Hematopoietic multipotent progenitor cell treated with erythropoietin and hydrocortisone succinate and interleukin-3 and kit ligand, for 4 days (in vitro differentiated cells): ENCODE data around the gene CADM1.

ENCODE experiments used
- DNase-seq: peaks from one replicate; pipeline ENCODE4 v3.0.0-alpha.2; 2015

The CADM1 gene

GRCh38 chr11:115269191-115269950, 234.8 kb downstream of the CADM1 start:
- no peak for DNase-seq

GRCh38 chr11:115267871-115268270, 236.3 kb downstream of the CADM1 start:
- DNase-seq, result no peak

GRCh38 chr11:115267238-115267781, 236.9 kb downstream of the CADM1 start:
- DNase-seq, result no peak

GRCh38 chr11:115266066-115266639, 238.1 kb downstream of the CADM1 start:
- DNase-seq, result no peak

- DNase-seq, result no peak
These were observed 240.2 kb downstream of the CADM1 start for GRCh38 chr11:115263799-115264656.

- DNase-seq, result no peak
These were observed 246.0 kb downstream of the CADM1 start for GRCh38 chr11:115258216-115258615.

GRCh38 chr11:115257678-115258077, 246.5 kb downstream of the CADM1 start:
- DNase-seq, result no peak

GRCh38 chr11:115257270-115257669, 246.9 kb downstream of the CADM1 start:
- DNase-seq, result no peak

- no peak for DNase-seq
These were observed 247.6 kb downstream of the CADM1 start for GRCh38 chr11:115256397-115257197.

- no peak for DNase-seq
These were observed 249.0 kb downstream of the CADM1 start for GRCh38 chr11:115255006-115255762.

GRCh38 chr11:115251126-115251525, 253.1 kb downstream of the CADM1 start:
- no peak for DNase-seq

GRCh38 chr11:115249061-115249578, 255.1 kb downstream of the CADM1 start:
- DNase-seq, result no peak

- no peak for DNase-seq
These were observed 256.3 kb downstream of the CADM1 start for GRCh38 chr11:115247953-115248352.

GRCh38 chr11:115247361-115247760, 256.9 kb downstream of the CADM1 start:
- no peak for DNase-seq

- DNase-seq, result no peak
These were observed 259.5 kb downstream of the CADM1 start for GRCh38 chr11:115244758-115245157.

GRCh38 chr11:115244296-115244695, 259.9 kb downstream of the CADM1 start:
- no peak for DNase-seq

- DNase-seq, result no peak
These were observed 261.2 kb downstream of the CADM1 start for GRCh38 chr11:115242982-115243381.

GRCh38 chr11:115241899-115242298, 262.3 kb downstream of the CADM1 start:
- no peak for DNase-seq

- DNase-seq, result no peak
These were observed 265.4 kb downstream of the CADM1 start for GRCh38 chr11:115238791-115239190.

- DNase-seq, result no peak
These were observed 266.1 kb downstream of the CADM1 start for GRCh38 chr11:115238086-115238485.

GRCh38 chr11:115237578-115237977, 266.6 kb downstream of the CADM1 start:
- DNase-seq, result no peak

GRCh38 chr11:115234794-115235193, 269.4 kb downstream of the CADM1 start:
- no peak for DNase-seq
